ENCODE data around the gene RABL3. TPM values are rescaled to one million over a fixed set of nuclear protein-coding genes. Genes with fewer than 3 reads are reported as not detected.

Gene RABL3
- total RNA-seq, 6 experiments from 2014 or later = 32.0 to 39.4 (median 36.9) TPM

DNA sequence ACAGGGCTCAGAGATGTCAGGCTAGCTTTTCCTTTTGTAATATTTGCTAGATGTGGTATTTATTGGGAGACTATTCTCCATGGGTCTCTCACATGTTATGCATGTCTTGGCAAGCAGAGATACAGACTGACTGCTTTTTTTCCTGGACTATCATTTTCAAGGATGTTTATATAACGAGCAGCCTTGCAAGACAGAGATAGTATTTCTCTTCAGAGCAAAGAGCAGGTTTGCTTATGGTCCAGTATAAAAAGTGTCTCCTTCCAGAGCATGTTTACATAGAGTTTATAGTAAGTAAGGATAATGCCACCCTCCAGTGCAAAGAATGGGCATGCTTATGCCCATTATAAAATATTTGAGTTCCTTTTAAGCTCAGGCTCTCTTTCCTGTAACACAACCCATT lies 24.8 kb upstream of the RABL3 start:
- peaks cover 34% of the 10 kb centered on the region for H3K36me3 Mint-ChIP-seq (ENCODE audit: low read depth)
- H3K27me3 Mint-ChIP-seq (ENCODE audit: insufficient read depth) = no peaks in the 10 kb centered on the region
- H3K4me3 Mint-ChIP-seq = no peak overlapping the region
- H3K27ac Mint-ChIP-seq = peak overlapping the region; percentile 79
- TF ChIP-seq, protein P1, sequence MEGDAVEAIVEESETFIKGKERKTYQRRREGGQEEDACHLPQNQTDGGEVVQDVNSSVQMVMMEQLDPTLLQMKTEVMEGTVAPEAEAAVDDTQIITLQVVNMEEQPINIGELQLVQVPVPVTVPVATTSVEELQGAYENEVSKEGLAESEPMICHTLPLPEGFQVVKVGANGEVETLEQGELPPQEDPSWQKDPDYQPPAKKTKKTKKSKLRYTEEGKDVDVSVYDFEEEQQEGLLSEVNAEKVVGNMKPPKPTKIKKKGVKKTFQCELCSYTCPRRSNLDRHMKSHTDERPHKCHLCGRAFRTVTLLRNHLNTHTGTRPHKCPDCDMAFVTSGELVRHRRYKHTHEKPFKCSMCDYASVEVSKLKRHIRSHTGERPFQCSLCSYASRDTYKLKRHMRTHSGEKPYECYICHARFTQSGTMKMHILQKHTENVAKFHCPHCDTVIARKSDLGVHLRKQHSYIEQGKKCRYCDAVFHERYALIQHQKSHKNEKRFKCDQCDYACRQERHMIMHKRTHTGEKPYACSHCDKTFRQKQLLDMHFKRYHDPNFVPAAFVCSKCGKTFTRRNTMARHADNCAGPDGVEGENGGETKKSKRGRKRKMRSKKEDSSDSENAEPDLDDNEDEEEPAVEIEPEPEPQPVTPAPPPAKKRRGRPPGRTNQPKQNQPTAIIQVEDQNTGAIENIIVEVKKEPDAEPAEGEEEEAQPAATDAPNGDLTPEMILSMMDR (IDR thresholded peaks at IDR 0.05) = no peak
- DNase-seq = no peak
- no peaks in the 10 kb centered on the region for H3K9me3 Mint-ChIP-seq
- peaks cover 85% of the 10 kb centered on the region for H3K4me1 Mint-ChIP-seq (ENCODE audit: low read depth)

DNA sequence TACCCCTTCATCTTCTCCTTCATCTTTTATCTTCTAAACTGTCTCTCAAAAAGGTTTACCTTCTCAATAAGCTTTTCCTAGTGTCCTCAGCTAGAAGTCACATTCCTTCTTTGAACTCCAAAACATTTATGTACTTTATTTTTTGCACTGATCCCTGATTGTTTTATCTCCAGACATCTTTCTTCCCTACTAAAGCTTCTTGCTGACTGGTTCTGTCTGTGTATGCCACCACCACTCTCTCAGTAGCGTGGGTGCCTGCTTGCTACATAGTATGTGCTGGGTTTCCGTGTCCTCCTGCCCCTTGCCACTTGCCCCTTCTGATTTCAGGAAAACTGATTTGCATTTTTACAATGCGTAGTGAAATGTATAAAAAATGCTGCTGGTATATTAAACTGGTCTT lies 24.3 kb upstream of the RABL3 start:
- Mint-ChIP-seq H3K27ac (peak overlapping the region; percentile 79), H3K27me3 (ENCODE audit: insufficient read depth) (no peaks in the 10 kb centered on the region), H3K4me3 (peak overlapping the region; percentile 1; the same call in 1 of the 2 replicates), H3K36me3 (ENCODE audit: low read depth) (peaks cover 33% of the 10 kb centered on the region), H3K4me1 (ENCODE audit: low read depth) (peaks cover 85% of the 10 kb centered on the region), H3K9me3 (no peaks in the 10 kb centered on the region)
- TF ChIP-seq, protein P1 (IDR thresholded peaks at IDR 0.05) = no peak
- DNase-seq = no peak

DNA sequence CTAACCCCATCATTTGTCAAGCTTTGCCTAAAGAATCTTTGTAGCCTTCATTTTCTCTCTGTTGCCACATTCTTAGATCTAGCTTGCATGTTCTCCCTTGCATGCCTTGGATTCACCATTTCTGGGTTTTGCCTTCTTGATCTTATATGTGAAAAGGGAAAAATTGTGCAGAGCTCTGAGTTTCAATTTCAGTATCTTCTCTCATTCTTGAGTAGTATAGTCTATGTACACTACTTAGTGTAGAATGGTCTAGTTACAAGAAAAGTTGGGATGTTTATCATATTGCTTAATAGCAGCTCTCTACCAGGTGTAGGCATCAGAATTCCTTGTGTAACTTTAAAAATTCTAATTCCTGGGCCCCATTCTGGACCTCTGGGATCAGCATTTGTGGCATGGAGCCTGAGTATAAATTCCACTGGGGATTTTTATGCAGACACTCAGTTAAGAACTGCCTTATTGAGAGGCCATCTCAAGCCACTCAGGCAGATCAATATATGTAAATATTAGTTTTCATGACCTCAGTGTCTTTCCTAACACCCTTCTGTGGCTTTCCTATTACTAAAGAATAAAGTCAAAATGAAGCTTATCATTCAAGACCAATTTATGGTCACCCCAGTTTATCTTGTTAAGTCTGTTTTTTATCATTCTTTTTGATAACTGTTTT lies 23.6 kb upstream of the RABL3 start:
- H3K27ac Mint-ChIP-seq = peak overlapping the region; percentile 79; the same call in 1 of the 2 replicates
- H3K9me3 Mint-ChIP-seq = no peaks in the 10 kb centered on the region
- DNase-seq = no peak
- TF ChIP-seq, protein P1 (IDR thresholded peaks at IDR 0.05) = no peak
- H3K4me1 Mint-ChIP-seq (ENCODE audit: low read depth) = peaks cover 88% of the 10 kb centered on the region
- H3K36me3 Mint-ChIP-seq (ENCODE audit: low read depth) = peaks cover 35% of the 10 kb centered on the region
- no peak overlapping the region for H3K4me3 Mint-ChIP-seq
- H3K27me3 Mint-ChIP-seq (ENCODE audit: insufficient read depth) = no peaks in the 10 kb centered on the region

DNA sequence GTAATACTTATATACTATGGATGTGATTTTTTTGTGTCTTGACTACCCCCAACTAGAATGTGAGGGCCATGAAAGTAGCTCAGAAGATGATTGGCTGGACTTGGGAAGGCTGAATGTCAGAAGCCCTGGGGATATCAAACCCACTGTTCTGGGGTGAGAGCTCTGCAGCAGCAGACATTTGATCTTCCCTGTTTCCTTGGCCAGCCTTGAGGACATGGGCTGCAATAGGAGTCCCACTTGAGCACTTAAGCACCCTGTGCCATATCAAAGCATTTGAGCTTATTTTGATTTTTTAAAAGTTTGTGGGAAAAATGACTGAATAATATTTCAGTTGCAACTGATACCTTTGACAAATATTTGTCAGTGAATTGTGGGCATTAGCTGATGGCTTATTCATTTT lies 21.9 kb upstream of the RABL3 start:
- no peak for DNase-seq
- H3K27ac Mint-ChIP-seq = peak overlapping the region; percentile 82
- TF ChIP-seq, protein P1 (IDR thresholded peaks at IDR 0.05) = no peak
- H3K9me3 Mint-ChIP-seq = peaks cover 3% of the 10 kb centered on the region
- peaks cover 47% of the 10 kb centered on the region for H3K36me3 Mint-ChIP-seq (ENCODE audit: low read depth)
- peak overlapping the region; percentile 45 for H3K4me3 Mint-ChIP-seq
- H3K4me1 Mint-ChIP-seq (ENCODE audit: low read depth) = peaks cover 96% of the 10 kb centered on the region
- no peaks in the 10 kb centered on the region for H3K27me3 Mint-ChIP-seq (ENCODE audit: insufficient read depth)

DNA sequence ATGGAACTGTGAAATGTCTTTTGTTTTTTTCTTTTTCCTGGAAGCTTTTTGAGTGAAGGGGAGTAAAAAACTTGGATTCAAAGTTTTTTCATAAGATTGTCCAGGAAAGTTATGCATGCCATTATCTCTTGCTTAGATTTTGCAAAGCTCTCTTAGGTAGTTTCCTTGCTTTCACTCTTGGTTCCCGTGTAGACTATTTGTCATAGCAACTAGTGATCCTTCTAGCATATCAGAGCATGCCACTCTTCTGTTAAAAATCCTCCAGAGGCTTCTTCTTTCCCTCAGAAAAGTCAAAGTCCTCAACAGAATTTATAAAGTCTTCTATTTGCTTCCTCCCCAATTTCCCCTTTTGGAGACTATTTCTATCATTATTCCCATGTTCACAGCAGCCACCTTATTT lies 21.3 kb upstream of the RABL3 start:
- peak overlapping the region; percentile 45 for H3K4me3 Mint-ChIP-seq
- peak overlapping the region; percentile 82 for H3K27ac Mint-ChIP-seq
- TF ChIP-seq, protein P1 (IDR thresholded peaks at IDR 0.05) = no peak
- no peaks in the 10 kb centered on the region for H3K27me3 Mint-ChIP-seq (ENCODE audit: insufficient read depth)
- peaks cover 47% of the 10 kb centered on the region for H3K36me3 Mint-ChIP-seq (ENCODE audit: low read depth)
- H3K4me1 Mint-ChIP-seq (ENCODE audit: low read depth) = peaks cover 96% of the 10 kb centered on the region
- DNase-seq = no peak
- H3K9me3 Mint-ChIP-seq = peaks cover 9% of the 10 kb centered on the region

Data from HFFc6 (cell line).